ENCODE measurements around the gene CNTNAP5.

Gene CNTNAP5

GRCh38 chr2:124272261-124272841 is 247.3 kb downstream of the CNTNAP5 start:
- no peak for DNase-seq

GRCh38 chr2:124281541-124281940 is 256.5 kb downstream of the CNTNAP5 start:
- DNase-seq, result no peak

GRCh38 chr2:124283096-124283495 is 258.0 kb downstream of the CNTNAP5 start:
- DNase-seq, result no peak

GRCh38 chr2:124286089-124286783 is 261.1 kb downstream of the CNTNAP5 start:
- no peak for DNase-seq

GRCh38 chr2:124289060-124289459 is 264.0 kb downstream of the CNTNAP5 start:
- DNase-seq, result no peak

- no peak for DNase-seq
Observed at GRCh38 chr2:124289615-124290014, 264.5 kb downstream of the CNTNAP5 start.

- DNase-seq, result no peak
Observed at GRCh38 chr2:124296470-124296869, 271.4 kb downstream of the CNTNAP5 start.

GRCh38 chr2:124301915-124302314 is 276.8 kb downstream of the CNTNAP5 start:
- DNase-seq, result no peak

GRCh38 chr2:124308319-124309062 is 283.4 kb downstream of the CNTNAP5 start:
- no peak for DNase-seq

- DNase-seq, result no peak
Observed at GRCh38 chr2:124309563-124310138, 284.6 kb downstream of the CNTNAP5 start.

GRCh38 chr2:124310671-124311070 is 285.6 kb downstream of the CNTNAP5 start:
- no peak for DNase-seq

GRCh38 chr2:124314084-124314483 is 289.0 kb downstream of the CNTNAP5 start:
- DNase-seq, result no peak

- no peak for DNase-seq
Observed at GRCh38 chr2:124315221-124315880, 290.3 kb downstream of the CNTNAP5 start.

- DNase-seq, result no peak
Observed at GRCh38 chr2:124316133-124316532, 291.0 kb downstream of the CNTNAP5 start.

- no peak for DNase-seq
Observed at GRCh38 chr2:124316881-124317605, 292.0 kb downstream of the CNTNAP5 start.

- DNase-seq, result no peak
Observed at GRCh38 chr2:124317628-124318027, 292.5 kb downstream of the CNTNAP5 start.

GRCh38 chr2:124318913-124319312 is 293.8 kb downstream of the CNTNAP5 start:
- no peak for DNase-seq

- no peak for DNase-seq
Observed at GRCh38 chr2:124319577-124319976, 294.5 kb downstream of the CNTNAP5 start.

- no peak for DNase-seq
Observed at GRCh38 chr2:124320051-124320688, 295.1 kb downstream of the CNTNAP5 start.

- no peak for DNase-seq
Observed at GRCh38 chr2:124323321-124323720, 298.2 kb downstream of the CNTNAP5 start.

- DNase-seq, result no peak
Observed at GRCh38 chr2:124325667-124326440, 300.8 kb downstream of the CNTNAP5 start.

All from GOT3 (cell line).